GM23338 (cell line): ENCODE results near the gene PCDH17. TPM values are rescaled to one million over a fixed set of nuclear protein-coding genes. Genes with fewer than 3 reads are reported as not detected.

Source experiments
- ATAC-seq: fragments of 200-7000 bp; cut with Tn5 transposase; 3 replicates; pipeline ENCODE4 v1.9.1; 2020
- DNase-seq: peaks from one replicate; pipeline ENCODE4 v3.0.0-alpha.2; 2015; ENCODE audit warnings: low spot score
- H2AFZ ChIP-seq: fragments of 200-600 bp; sonication (generic); 2 replicates; pipeline ENCODE4 v1.8.0; 2016; ENCODE audit warnings: antibody characterized with exemption, mild to moderate bottlenecking, moderate library complexity
- H3F3A ChIP-seq: fragments of 200-600 bp; sonication (generic); replicated peaks from 2 replicates; pipeline ENCODE4 v1.8.0; 2017; ENCODE audit warnings: antibody characterized with exemption, mixed run types, low read depth
- H3K27ac ChIP-seq: fragments of 200-600 bp; sonication (generic); 2 replicates; pipeline ENCODE4 v1.6.1; 2016; ENCODE audit warnings: low read depth
- H3K27me3 ChIP-seq: fragments of 200-600 bp; sonication (generic); 2 replicates; pipeline ENCODE4 v1.8.0; 2016; ENCODE audit warnings: mild to moderate bottlenecking, mixed run types, moderate library complexity; ENCODE audit not compliant: insufficient read depth
- H3K36me3 ChIP-seq: fragments of 200-600 bp; sonication (generic); 2 replicates; pipeline ENCODE4 v1.8.0; 2016; ENCODE audit warnings: mild to moderate bottlenecking; ENCODE audit not compliant: insufficient read depth
- H3K4me1 ChIP-seq: fragments of 200-600 bp; sonication (generic); 2 replicates; pipeline ENCODE4 v1.8.0; 2016; ENCODE audit warnings: mild to moderate bottlenecking, moderate library complexity; ENCODE audit not compliant: insufficient read depth
- H3K4me2 ChIP-seq: fragments of 200-600 bp; sonication (generic); 2 replicates; pipeline ENCODE4 v1.7.1; 2017; ENCODE audit warnings: mixed run types
- H3K4me3 ChIP-seq: fragments of 200-600 bp; sonication (generic); 2 replicates; pipeline ENCODE4 v1.6.1; 2016; ENCODE audit warnings: mixed run types
- H3K79me2 ChIP-seq: fragments of 200-600 bp; sonication (generic); replicated peaks from 2 replicates; pipeline ENCODE4 v1.8.0; 2017; ENCODE audit warnings: mild to moderate bottlenecking; ENCODE audit not compliant: insufficient read depth
- H3K9me2 ChIP-seq: fragments of 200-600 bp; sonication (generic); 2 replicates; pipeline ENCODE4 v1.8.0; 2017; ENCODE audit not compliant: insufficient read depth
- H4K20me1 ChIP-seq: fragments of 200-600 bp; sonication (generic); replicated peaks from 2 replicates; pipeline ENCODE4 v1.8.0; 2017; ENCODE audit warnings: mild to moderate bottlenecking; ENCODE audit not compliant: insufficient read depth
- H3K27ac Mint-ChIP-seq: 2 replicates; pipeline ENCODE4 v1.8.0; 2020; ENCODE audit warnings: inconsistent platforms, mild to moderate bottlenecking, moderate library complexity, mixed read lengths
- H3K27me3 Mint-ChIP-seq: 3 replicates; pipeline ENCODE4 v1.8.0; 2022; ENCODE audit warnings: low read depth, mild to moderate bottlenecking, moderate library complexity, mixed read lengths, inconsistent platforms; ENCODE audit not compliant: insufficient read depth, poor library complexity
- H3K36me3 Mint-ChIP-seq: 3 replicates; pipeline ENCODE4 v1.8.0; 2021; ENCODE audit warnings: low read depth, mild to moderate bottlenecking, inconsistent platforms, moderate library complexity, mixed read lengths
- H3K4me1 Mint-ChIP-seq: 3 replicates; pipeline ENCODE4 v1.8.0; 2020; ENCODE audit warnings: mild to moderate bottlenecking, inconsistent platforms, mixed read lengths
- H3K4me3 Mint-ChIP-seq: 3 replicates; pipeline ENCODE4 v1.8.0; 2021; ENCODE audit warnings: moderate library complexity, mild to moderate bottlenecking, inconsistent platforms, mixed read lengths
- H3K9me3 Mint-ChIP-seq: 3 replicates; pipeline ENCODE4 v1.8.0; 2020; ENCODE audit warnings: moderate library complexity, mild to moderate bottlenecking, inconsistent platforms, mixed read lengths
- CREB1 ChIP-seq: fragments of 250-450 bp; sonication (Bioruptor Pico); IDR thresholded peaks from 2 replicates; pipeline ENCODE4 v1.5.0; 2020; ENCODE audit warnings: low read depth, mild to moderate bottlenecking, moderate library complexity
- CTCF ChIP-seq, 2 experiments: fragments of 200-600 bp in 1 of 2; sonication (generic) in 1 of 2; conservative IDR thresholded peaks; 2 replicates each; pipeline versions ENCODE4 v1.5.1 to v1.6.1; 2016 to 2017; ENCODE audit warnings: antibody characterized with exemption in 2 of 2, low read depth in 2 of 2, mild to moderate bottlenecking in 2 of 2, moderate library complexity in 1 of 2
- EZH2 ChIP-seq: fragments of 200-600 bp; sonication (generic); IDR thresholded peaks from one replicate; pipeline ENCODE4 v1.8.0; 2017; ENCODE audit warnings: antibody characterized with exemption, mild to moderate bottlenecking, low read depth; ENCODE audit not compliant: unreplicated experiment
- EZH2phosphoT487 ChIP-seq: fragments of 200-600 bp; sonication (generic); IDR thresholded peaks from one replicate; pipeline ENCODE4 v1.8.1; 2018; ENCODE audit warnings: antibody characterized with exemption; ENCODE audit not compliant: unreplicated experiment
- JUNB ChIP-seq: IDR thresholded peaks from one replicate; pipeline ENCODE4 v1.6.1; 2016; ENCODE audit warnings: antibody characterized with exemption; ENCODE audit not compliant: unreplicated experiment
- NANOG ChIP-seq: IDR thresholded peaks from 2 replicates; pipeline ENCODE4 v1.6.1; 2016; ENCODE audit warnings: antibody characterized with exemption, borderline replicate concordance
- POLR2AphosphoS5 ChIP-seq: IDR thresholded peaks from 2 replicates; pipeline ENCODE4 v1.6.1; 2016; ENCODE audit warnings: antibody characterized with exemption, low read depth
- REST ChIP-seq: IDR thresholded peaks from one replicate; pipeline ENCODE4 v1.6.1; 2018; ENCODE audit warnings: antibody characterized with exemption; ENCODE audit not compliant: unreplicated experiment
- STAT1 ChIP-seq: IDR thresholded peaks from one replicate; pipeline ENCODE4 v1.6.1; 2016; ENCODE audit warnings: antibody characterized with exemption; ENCODE audit not compliant: unreplicated experiment
- ZNF114 ChIP-seq: fragments of 250-450 bp; sonication (Bioruptor Pico); IDR thresholded peaks from 2 replicates; pipeline ENCODE4 v1.5.0; 2020; ENCODE audit warnings: mild to moderate bottlenecking, moderate library complexity
- ZNF331 ChIP-seq: fragments of 250-450 bp; sonication (Bioruptor Pico); IDR thresholded peaks from 2 replicates; pipeline ENCODE4 v1.5.0; 2020; ENCODE audit warnings: low read depth, mild to moderate bottlenecking, moderate library complexity
- ZNF462 ChIP-seq: fragments of 250-450 bp; sonication (Bioruptor Pico); IDR thresholded peaks from 2 replicates; pipeline ENCODE4 v1.5.0; 2020; ENCODE audit warnings: mild to moderate bottlenecking, moderate library complexity
- polyA plus RNA-seq: library from polyadenylated mRNA; unstranded; fragments of >200 nt; fragmentation: Nextera tagmentation; extraction: Ambion mirVana; gene quantifications from 2 replicates; pipeline ENCODE4 v1.2.1, GENCODE V29; 2016
- total RNA-seq: library from RNA; depleted of rRNA; stranded (reverse); fragments of >200 nt; shearing (Covaris generic); gene quantifications from 2 replicates; pipeline ENCODE4 v1.2.3, GENCODE V29; 2014
- TF ChIP-seq, protein P1 (sequence below): IDR thresholded peaks from 2 replicates; pipeline ENCODE4 v1.6.1; 2016; ENCODE audit warnings: antibody characterized with exemption

PCDH17 gene
- total and polyA plus RNA-seq, 2 experiments from 2014 or later = 0.27 to 1.3 TPM

DNA sequence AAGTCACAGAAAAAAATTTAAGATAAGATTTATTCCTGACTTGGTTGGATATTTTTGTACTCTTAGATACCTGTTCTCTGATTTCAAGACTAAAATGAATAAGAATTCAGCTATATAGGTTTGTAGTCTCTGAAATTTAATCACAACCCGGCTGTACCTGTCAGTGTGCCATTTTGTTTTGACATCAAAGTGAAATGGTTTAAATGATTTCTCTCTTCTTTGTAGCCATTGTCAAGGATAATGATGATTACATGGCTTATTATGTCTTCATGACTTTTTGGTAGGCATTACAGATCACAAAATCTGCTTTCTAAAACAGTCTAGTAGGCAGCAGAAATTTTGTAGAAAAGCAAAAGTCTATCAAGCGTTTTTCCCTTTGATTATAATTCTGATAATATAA, 72.5 kb downstream of the PCDH17 start:
- Mint-ChIP-seq H3K4me1 (no peaks in the 10 kb centered on the region), H3K36me3 (no peaks in the 10 kb centered on the region), H3K27me3 (no peaks in the 10 kb centered on the region), H3K27ac (no peak overlapping the region), H3K4me3 (no peak overlapping the region), H3K9me3 (no peaks in the 10 kb centered on the region)
- H3K4me2 ChIP-seq = no peak overlapping the region
- no peaks in the 10 kb centered on the region for H3K9me2 ChIP-seq
- no peaks in the 10 kb centered on the region for H3K4me1 ChIP-seq
- no peaks in the 10 kb centered on the region for H4K20me1 ChIP-seq
- TF ChIP-seq POLR2AphosphoS5 (no peak), EZH2 (no peak), CTCF (conservative IDR thresholded peaks at IDR 0.05; ENCODE audit: low read depth in 2 of 2) (no peak), REST (no peak), JUNB (no peak), ZNF331 (CRISPR knock-in tag) (no peak), CREB1 (CRISPR knock-in tag) (no peak), NANOG (no peak), EZH2phosphoT487 (no peak), ZNF462 (CRISPR knock-in tag) (no peak), STAT1 (no peak), ZNF114 (CRISPR knock-in tag) (no peak)
- TF ChIP-seq, protein P1, sequence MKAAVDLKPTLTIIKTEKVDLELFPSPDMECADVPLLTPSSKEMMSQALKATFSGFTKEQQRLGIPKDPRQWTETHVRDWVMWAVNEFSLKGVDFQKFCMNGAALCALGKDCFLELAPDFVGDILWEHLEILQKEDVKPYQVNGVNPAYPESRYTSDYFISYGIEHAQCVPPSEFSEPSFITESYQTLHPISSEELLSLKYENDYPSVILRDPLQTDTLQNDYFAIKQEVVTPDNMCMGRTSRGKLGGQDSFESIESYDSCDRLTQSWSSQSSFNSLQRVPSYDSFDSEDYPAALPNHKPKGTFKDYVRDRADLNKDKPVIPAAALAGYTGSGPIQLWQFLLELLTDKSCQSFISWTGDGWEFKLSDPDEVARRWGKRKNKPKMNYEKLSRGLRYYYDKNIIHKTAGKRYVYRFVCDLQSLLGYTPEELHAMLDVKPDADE = no peak
- ATAC-seq (no peak), DNase-seq (no peak)
- H3K4me3 ChIP-seq = no peak overlapping the region
- no peaks in the 10 kb centered on the region for H3F3A ChIP-seq
- H3K27ac ChIP-seq = no peak overlapping the region
- no peaks in the 10 kb centered on the region for H3K36me3 ChIP-seq
- H3K27me3 ChIP-seq = no peaks in the 10 kb centered on the region
- no peaks in the 10 kb centered on the region for H3K79me2 ChIP-seq
- no peak overlapping the region for H2AFZ ChIP-seq
